GM18508 (cell line): Measurements from ENCODE around the gene RNU6-8.

ENCODE experiments used
- ATAC-seq: cut with Tn5 transposase; IDR thresholded peaks from one replicate; pipeline ENCODE4 v1.9.1; 2021; ENCODE audit warnings: moderate number of reproducible peaks; ENCODE audit not compliant: insufficient read depth, unreplicated experiment

RNU6-8 gene

DNA sequence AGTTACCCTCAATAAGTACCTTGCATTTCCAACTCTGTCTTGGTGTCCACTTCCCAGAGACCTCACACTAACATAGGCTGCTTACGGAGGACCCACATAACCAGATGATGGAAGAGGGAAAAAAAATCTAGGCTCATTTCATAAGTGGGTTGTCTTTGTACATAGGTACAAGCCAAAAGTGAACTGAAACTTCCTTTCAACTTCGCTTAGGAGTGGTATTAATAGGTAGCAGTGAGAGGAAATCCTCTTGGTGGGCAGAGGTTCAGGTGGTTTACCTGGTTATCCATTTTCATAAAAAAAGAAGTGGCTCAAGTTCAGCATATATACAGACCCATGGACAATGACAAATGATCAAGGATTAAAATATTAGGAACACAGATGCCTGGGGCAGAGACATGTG is 37.0 kb downstream of the RNU6-8 start:
- ATAC-seq: no peak
